HUES48 (cell line): ENCODE data around the gene MDN1.

ENCODE experiments used
- H3K27ac ChIP-seq: one replicate; pipeline ENCODE4 v1.7.0; 2013; ENCODE audit warnings: low read depth, low read length, inconsistent platforms
- H3K27me3 ChIP-seq: 2 replicates; pipeline ENCODE4 v1.6.1; 2013; ENCODE audit warnings: mild to moderate bottlenecking, low read length; ENCODE audit not compliant: control insufficient read depth, insufficient read depth
- H3K36me3 ChIP-seq: 2 replicates; pipeline ENCODE4 v1.6.1; 2013; ENCODE audit warnings: low read length; ENCODE audit not compliant: control insufficient read depth, insufficient read depth
- H3K4me1 ChIP-seq: 2 replicates; pipeline ENCODE4 v1.6.1; 2013; ENCODE audit warnings: mild to moderate bottlenecking, low read length; ENCODE audit not compliant: control insufficient read depth, insufficient read depth
- H3K4me3 ChIP-seq: 2 replicates; pipeline ENCODE4 v1.5.1; 2013; ENCODE audit warnings: mild to moderate bottlenecking, low read depth, low read length
- H3K9ac ChIP-seq: 2 replicates; pipeline ENCODE4 v1.6.1; 2013; ENCODE audit warnings: mild to moderate bottlenecking, low read depth, low read length, moderate library complexity
- H3K9me3 ChIP-seq: 2 replicates; pipeline ENCODE4 v1.6.1; 2013; ENCODE audit warnings: low read length; ENCODE audit not compliant: control insufficient read depth, insufficient read depth

The MDN1 gene

GRCh38 chr6:89694428-89694827 is 125.2 kb downstream of the MDN1 start:
- H3K36me3 ChIP-seq: peaks cover 97% of the 10 kb centered on the region
- H3K9me3 ChIP-seq: no peaks in the 10 kb centered on the region
- no peaks in the 10 kb centered on the region for H3K27me3 ChIP-seq
- H3K27ac ChIP-seq: no peak overlapping the region
- H3K9ac ChIP-seq: no peak overlapping the region
- no peak overlapping the region for H3K4me3 ChIP-seq
- peaks cover 34% of the 10 kb centered on the region for H3K4me1 ChIP-seq

GRCh38 chr6:89693207-89693606 is 126.4 kb downstream of the MDN1 start:
- no peaks in the 10 kb centered on the region for H3K9me3 ChIP-seq
- H3K4me1 ChIP-seq: peaks cover 47% of the 10 kb centered on the region
- peaks cover 97% of the 10 kb centered on the region for H3K36me3 ChIP-seq
- no peaks in the 10 kb centered on the region for H3K27me3 ChIP-seq
- H3K4me3 ChIP-seq: no peak overlapping the region
- no peak overlapping the region for H3K9ac ChIP-seq
- H3K27ac ChIP-seq: no peak overlapping the region

GRCh38 chr6:89692256-89692655 is 127.3 kb downstream of the MDN1 start:
- H3K4me3 ChIP-seq: no peak overlapping the region
- H3K9ac ChIP-seq: peak overlapping the region; percentile 33; the same call in 1 of the 2 replicates
- H3K27me3 ChIP-seq: no peaks in the 10 kb centered on the region
- peaks cover 47% of the 10 kb centered on the region for H3K4me1 ChIP-seq
- H3K9me3 ChIP-seq: no peaks in the 10 kb centered on the region
- H3K36me3 ChIP-seq: peaks cover 97% of the 10 kb centered on the region
- H3K27ac ChIP-seq: peak overlapping the region; percentile 48

DNA sequence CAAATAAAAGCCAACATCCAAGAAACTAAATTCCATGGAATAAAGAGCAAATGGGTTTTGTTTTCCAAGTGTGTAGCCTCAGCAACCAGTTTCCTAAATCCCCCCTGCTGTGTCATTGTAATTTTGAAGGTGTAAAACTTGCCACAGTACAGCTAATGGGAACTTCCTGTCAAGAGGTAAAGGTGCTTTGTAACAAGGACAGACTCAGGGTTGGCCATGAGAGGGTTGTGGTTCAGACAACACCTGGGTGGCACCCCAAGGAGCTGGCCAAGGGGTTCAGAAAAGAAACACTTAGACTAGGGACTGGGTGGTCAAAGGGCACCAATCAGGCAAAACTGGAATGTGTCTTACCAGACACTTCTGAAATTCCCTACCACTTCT is 128.7 kb downstream of the MDN1 start:
- Histone ChIP-seq H3K9ac (peak overlapping the region; percentile 39; the same call in 1 of the 2 replicates), H3K4me3 (no peak overlapping the region), H3K9me3 (no peaks in the 10 kb centered on the region), H3K36me3 (peaks cover 97% of the 10 kb centered on the region), H3K27me3 (no peaks in the 10 kb centered on the region), H3K27ac (peak overlapping the region; percentile 97), H3K4me1 (peaks cover 47% of the 10 kb centered on the region)

GRCh38 chr6:89689732-89690131 is 129.9 kb downstream of the MDN1 start:
- H3K36me3 ChIP-seq: peaks cover 98% of the 10 kb centered on the region
- H3K9me3 ChIP-seq: no peaks in the 10 kb centered on the region
- H3K27ac ChIP-seq: peak overlapping the region; percentile 97
- H3K4me3 ChIP-seq: no peak overlapping the region
- peak overlapping the region; percentile 39 for H3K9ac ChIP-seq
- H3K27me3 ChIP-seq: no peaks in the 10 kb centered on the region
- H3K4me1 ChIP-seq: peaks cover 47% of the 10 kb centered on the region

GRCh38 chr6:89688328-89688727 is 131.3 kb downstream of the MDN1 start:
- Histone ChIP-seq H3K4me3 (no peak overlapping the region), H3K4me1 (peaks cover 47% of the 10 kb centered on the region), H3K9ac (no peak overlapping the region), H3K36me3 (peaks cover 98% of the 10 kb centered on the region), H3K27me3 (no peaks in the 10 kb centered on the region), H3K27ac (peak overlapping the region; percentile 97), H3K9me3 (no peaks in the 10 kb centered on the region)

GRCh38 chr6:89685311-89685710 is 134.3 kb downstream of the MDN1 start:
- Histone ChIP-seq H3K36me3 (peaks cover 95% of the 10 kb centered on the region), H3K9me3 (no peaks in the 10 kb centered on the region)

GRCh38 chr6:89682991-89683390 is 136.6 kb downstream of the MDN1 start:
- no peak overlapping the region for H3K9ac ChIP-seq
- no peak overlapping the region for H3K27ac ChIP-seq
- no peaks in the 10 kb centered on the region for H3K27me3 ChIP-seq
- no peaks in the 10 kb centered on the region for H3K9me3 ChIP-seq
- H3K4me1 ChIP-seq: peaks cover 24% of the 10 kb centered on the region
- H3K4me3 ChIP-seq: no peak overlapping the region
- peaks cover 95% of the 10 kb centered on the region for H3K36me3 ChIP-seq

More at GRCh38 chr6:89685311-89685710, 134.3 kb downstream of the MDN1 start:
- Histone ChIP-seq H3K27me3 (no peaks in the 10 kb centered on the region), H3K4me1 (peaks cover 24% of the 10 kb centered on the region), H3K9ac (no peak overlapping the region), H3K4me3 (no peak overlapping the region), H3K27ac (no peak overlapping the region)

- H3K27ac ChIP-seq: no peak overlapping the region
- H3K4me3 ChIP-seq: no peak overlapping the region
- H3K4me1 ChIP-seq: peaks cover 24% of the 10 kb centered on the region
- H3K9ac ChIP-seq: no peak overlapping the region
- no peaks in the 10 kb centered on the region for H3K9me3 ChIP-seq
- no peaks in the 10 kb centered on the region for H3K27me3 ChIP-seq
- peaks cover 93% of the 10 kb centered on the region for H3K36me3 ChIP-seq
Measured at GRCh38 chr6:89681983-89682564, 137.5 kb downstream of the MDN1 start.

- Histone ChIP-seq H3K4me3 (no peak overlapping the region), H3K9me3 (no peaks in the 10 kb centered on the region), H3K36me3 (peaks cover 93% of the 10 kb centered on the region), H3K9ac (no peak overlapping the region), H3K4me1 (peaks cover 24% of the 10 kb centered on the region), H3K27me3 (no peaks in the 10 kb centered on the region), H3K27ac (peak overlapping the region; percentile 85)
Measured at GRCh38 chr6:89680551-89680950, 139.0 kb downstream of the MDN1 start.

DNA sequence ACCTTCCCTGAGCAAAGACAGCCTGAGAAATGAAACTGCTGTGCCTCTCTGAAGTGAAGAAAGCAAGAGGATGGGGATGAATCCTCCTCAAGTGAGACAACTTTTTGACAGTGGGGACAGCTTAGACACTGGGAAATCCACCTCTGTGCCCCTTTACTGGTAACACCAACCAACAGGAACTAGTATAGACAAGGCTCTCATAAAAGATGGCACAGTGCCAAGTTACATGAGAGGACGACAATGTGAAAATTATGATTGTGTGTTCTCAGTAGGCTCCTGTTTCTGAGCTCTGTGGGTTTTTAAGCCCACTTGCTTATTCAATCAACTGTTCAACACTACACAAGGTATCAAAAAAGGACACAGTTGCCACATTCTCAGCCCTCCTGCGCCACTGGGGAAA is 139.4 kb downstream of the MDN1 start:
- no peak overlapping the region for H3K4me3 ChIP-seq
- H3K9ac ChIP-seq: no peak overlapping the region
- H3K4me1 ChIP-seq: peaks cover 24% of the 10 kb centered on the region
- H3K36me3 ChIP-seq: peaks cover 93% of the 10 kb centered on the region
- peak overlapping the region; percentile 85 for H3K27ac ChIP-seq
- H3K9me3 ChIP-seq: no peaks in the 10 kb centered on the region
- no peaks in the 10 kb centered on the region for H3K27me3 ChIP-seq
